Keratinocyte (primary cell): ENCODE results near the gene LY9. TPM values are rescaled to one million over a fixed set of nuclear protein-coding genes. Genes with fewer than 3 reads are reported as not detected.

ENCODE experiments used
- DNase-seq: peaks from one replicate; pipeline ENCODE4 v3.0.0-alpha.2; 2011; ENCODE audit warnings: low read depth, missing footprints, low spot score
- FAIRE-seq: peaks from 2 replicates; lab custom pipeline; 2011; peaks lifted over from hg19 to GRCh38; lab: Jason Lieb, UNC
- H2AFZ ChIP-seq: 2 replicates; pipeline ENCODE4 v1.6.0; 2012; ENCODE audit warnings: low read length, control low read depth, inconsistent platforms; ENCODE audit not compliant: control insufficient read depth
- H3K27ac ChIP-seq: 2 replicates; pipeline ENCODE4 v1.5.1; 2011; ENCODE audit warnings: low read length; ENCODE audit not compliant: control insufficient read depth, insufficient read depth
- H3K27me3 ChIP-seq: 3 replicates; pipeline ENCODE4 v1.6.0; 2011; ENCODE audit warnings: low read length; ENCODE audit not compliant: control insufficient read depth, insufficient read depth; ENCODE audit errors: extremely low read depth
- H3K36me3 ChIP-seq, 2 experiments: 2 replicates in 1 of 2; 3 replicates in 1 of 2; pipeline ENCODE4 v1.5.1; 2011; ENCODE audit warnings: low read length in 2 of 2, mild to moderate bottlenecking in 1 of 2; ENCODE audit not compliant: control insufficient read depth in 2 of 2, insufficient read depth in 2 of 2; ENCODE audit errors: extremely low read depth in 1 of 2
- H3K4me1 ChIP-seq: 3 replicates; pipeline ENCODE4 v1.5.1; 2011; ENCODE audit warnings: low read length; ENCODE audit not compliant: control insufficient read depth, insufficient read depth; ENCODE audit errors: extremely low read depth
- H3K4me2 ChIP-seq: 3 replicates; pipeline ENCODE4 v1.6.0; 2011; ENCODE audit warnings: low read depth, low read length; ENCODE audit not compliant: control insufficient read depth, insufficient read depth; ENCODE audit errors: extremely low read depth
- H3K4me3 ChIP-seq, 3 experiments: fragments of 200-600 bp in 1 of 3; sonication (generic) in 1 of 3; 2 replicates in 2 of 3; 3 replicates in 1 of 3; pipeline ENCODE4 v1.5.1; 2011 to 2016; ENCODE audit warnings: low read length in 3 of 3, mild to moderate bottlenecking in 3 of 3, control low read depth in 2 of 3, inconsistent platforms in 1 of 3, low read depth in 1 of 3, mixed read lengths in 1 of 3, mixed run types in 1 of 3, moderate library complexity in 1 of 3; ENCODE audit not compliant: control insufficient read depth in 2 of 3, insufficient read depth in 2 of 3; ENCODE audit errors: extremely low read depth in 1 of 3
- H3K79me2 ChIP-seq: 2 replicates; pipeline ENCODE4 v1.6.0; 2012; ENCODE audit warnings: low read length; ENCODE audit not compliant: control insufficient read depth, insufficient read depth
- H3K9ac ChIP-seq: 3 replicates; pipeline ENCODE4 v1.6.0; 2011; ENCODE audit warnings: low read length; ENCODE audit not compliant: control insufficient read depth, insufficient read depth; ENCODE audit errors: extremely low read depth
- H3K9me1 ChIP-seq: 3 replicates; pipeline ENCODE4 v1.6.0; 2011; ENCODE audit warnings: low read length; ENCODE audit not compliant: control insufficient read depth, insufficient read depth; ENCODE audit errors: extremely low read depth
- H3K9me3 ChIP-seq: 2 replicates; pipeline ENCODE4 v1.5.1; 2012; ENCODE audit warnings: low read depth, low read length; ENCODE audit not compliant: control insufficient read depth
- H4K20me1 ChIP-seq: 3 replicates; pipeline ENCODE4 v1.6.0; 2011; ENCODE audit warnings: low read length; ENCODE audit not compliant: control insufficient read depth, insufficient read depth; ENCODE audit errors: extremely low read depth
- EZH2 ChIP-seq: IDR thresholded peaks from one replicate; pipeline ENCODE4 v1.6.1; 2012; ENCODE audit warnings: inconsistent platforms, mild to moderate bottlenecking, low read length, moderate library complexity
- dilution Hi-C: fragments of 300-500 bp; cut with MboI; formaldehyde crosslinking; loops from one replicate; pipeline ENCODE4 v1.7.0; 2020; ENCODE audit warnings: low sequenced_read_pairs; ENCODE audit not compliant: extremely low pct_ligation_motif_present
- polyA plus RNA-seq, 5 experiments: library from polyadenylated mRNA; depleted of rRNA in 3 of 5; stranded (reverse) in 3 of 5; stranded (forward) in 1 of 5; unstranded in 1 of 5; fragments of >200 nt; gene quantifications; 1 replicate in 1 of 5; 2 replicates in 3 of 5; 3 replicates in 1 of 5; pipeline versions ENCODE4 v1.2.1 to v1.2.3, GENCODE V29; 2011 to 2012; ENCODE audit warnings: missing spikeins in 2 of 5, low read depth in 1 of 5, low replicate concordance in 1 of 5
- TF ChIP-seq, protein P1 (sequence below), 3 experiments: IDR thresholded peaks in 1 of 3; conservative IDR thresholded peaks in 1 of 3; optimal IDR thresholded peaks in 1 of 3; 2 replicates in 2 of 3; 3 replicates in 1 of 3; pipeline versions ENCODE3 to v1.5.1; 2011; ENCODE audit warnings: low read length in 3 of 3, mild to moderate bottlenecking in 3 of 3, moderate library complexity in 2 of 3, control low read depth in 1 of 3, inconsistent platforms in 1 of 3; ENCODE audit not compliant: insufficient read depth in 2 of 3; ENCODE audit errors: extremely low read depth in 1 of 3

The LY9 gene
- polyA plus RNA-seq, 1 donor (not counting 4 experiments of a cell fraction or from before 2014, with no cell fraction given): not detected

DNA sequence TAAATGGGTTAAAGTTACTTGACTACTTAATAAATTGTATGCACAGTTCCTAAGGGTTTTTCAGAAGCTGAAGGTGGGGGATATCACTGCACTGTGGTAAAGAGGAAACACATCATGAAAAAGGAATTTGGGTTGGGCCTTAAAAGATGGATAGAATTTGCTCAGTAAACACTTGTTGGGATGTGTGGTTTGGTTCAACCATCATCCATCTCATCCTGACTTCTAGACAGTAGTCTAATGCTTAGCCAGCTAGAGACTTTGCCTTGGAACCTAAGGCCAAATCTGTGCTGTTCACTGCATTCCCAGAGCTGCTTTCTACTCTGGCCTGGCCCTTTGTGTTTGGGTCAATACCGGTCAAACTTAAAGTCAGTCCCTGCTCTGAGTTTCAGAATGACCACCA is 30.6 kb downstream of the LY9 start:
- dilution Hi-C loops: no loop called here
- Histone ChIP-seq H3K79me2 (no peaks in the 10 kb centered on the region), H3K27me3 (no peaks in the 10 kb centered on the region), H3K9me1 (no peaks in the 10 kb centered on the region), H4K20me1 (no peaks in the 10 kb centered on the region), H3K4me2 (peak overlapping the region; percentile 47), H3K9ac (no peak overlapping the region), H3K4me3 (no peak overlapping the region), H3K27ac (no peak overlapping the region), H3K9me3 (no peaks in the 10 kb centered on the region), H3K4me1 (peaks cover 18% of the 10 kb centered on the region), H3K36me3 (no peaks in the 10 kb centered on the region), H2AFZ (no peak overlapping the region)
- FAIRE-seq: peak; percentile 73
- DNase-seq: no peak
- TF ChIP-seq, protein P1, sequence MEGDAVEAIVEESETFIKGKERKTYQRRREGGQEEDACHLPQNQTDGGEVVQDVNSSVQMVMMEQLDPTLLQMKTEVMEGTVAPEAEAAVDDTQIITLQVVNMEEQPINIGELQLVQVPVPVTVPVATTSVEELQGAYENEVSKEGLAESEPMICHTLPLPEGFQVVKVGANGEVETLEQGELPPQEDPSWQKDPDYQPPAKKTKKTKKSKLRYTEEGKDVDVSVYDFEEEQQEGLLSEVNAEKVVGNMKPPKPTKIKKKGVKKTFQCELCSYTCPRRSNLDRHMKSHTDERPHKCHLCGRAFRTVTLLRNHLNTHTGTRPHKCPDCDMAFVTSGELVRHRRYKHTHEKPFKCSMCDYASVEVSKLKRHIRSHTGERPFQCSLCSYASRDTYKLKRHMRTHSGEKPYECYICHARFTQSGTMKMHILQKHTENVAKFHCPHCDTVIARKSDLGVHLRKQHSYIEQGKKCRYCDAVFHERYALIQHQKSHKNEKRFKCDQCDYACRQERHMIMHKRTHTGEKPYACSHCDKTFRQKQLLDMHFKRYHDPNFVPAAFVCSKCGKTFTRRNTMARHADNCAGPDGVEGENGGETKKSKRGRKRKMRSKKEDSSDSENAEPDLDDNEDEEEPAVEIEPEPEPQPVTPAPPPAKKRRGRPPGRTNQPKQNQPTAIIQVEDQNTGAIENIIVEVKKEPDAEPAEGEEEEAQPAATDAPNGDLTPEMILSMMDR (optimal IDR thresholded peaks at IDR 0.05 in 1 of 3, IDR thresholded peaks at IDR 0.05 in 1 of 3, conservative IDR thresholded peaks at IDR 0.05 in 1 of 3; ENCODE audit: extremely low read depth in 1 of 3, insufficient read depth in 2 of 3, low read length in 3 of 3): no peak
- no peak for TF ChIP-seq EZH2

GRCh38 chr1:160827418-160827817 is 31.4 kb downstream of the LY9 start:
- Histone ChIP-seq H3K9me3 (no peaks in the 10 kb centered on the region), H3K4me1 (peaks cover 18% of the 10 kb centered on the region), H3K4me2 (peak overlapping the region; percentile 47), H2AFZ (no peak overlapping the region), H4K20me1 (no peaks in the 10 kb centered on the region), H3K27ac (peak overlapping the region; percentile 44), H3K36me3 (no peaks in the 10 kb centered on the region), H3K9ac (no peak overlapping the region), H3K9me1 (no peaks in the 10 kb centered on the region), H3K79me2 (no peaks in the 10 kb centered on the region), H3K27me3 (no peaks in the 10 kb centered on the region), H3K4me3 (no peak overlapping the region)
- FAIRE-seq (peak; percentile 20), DNase-seq (no peak)
- dilution Hi-C loops: no loop called here
- TF ChIP-seq, protein P1 (optimal IDR thresholded peaks at IDR 0.05 in 1 of 3, IDR thresholded peaks at IDR 0.05 in 1 of 3, conservative IDR thresholded peaks at IDR 0.05 in 1 of 3; ENCODE audit: extremely low read depth in 1 of 3, insufficient read depth in 2 of 3, low read length in 3 of 3): no peak
- no peak for TF ChIP-seq EZH2
